ENCODE data around the gene SKI.

The SKI gene

DNA sequence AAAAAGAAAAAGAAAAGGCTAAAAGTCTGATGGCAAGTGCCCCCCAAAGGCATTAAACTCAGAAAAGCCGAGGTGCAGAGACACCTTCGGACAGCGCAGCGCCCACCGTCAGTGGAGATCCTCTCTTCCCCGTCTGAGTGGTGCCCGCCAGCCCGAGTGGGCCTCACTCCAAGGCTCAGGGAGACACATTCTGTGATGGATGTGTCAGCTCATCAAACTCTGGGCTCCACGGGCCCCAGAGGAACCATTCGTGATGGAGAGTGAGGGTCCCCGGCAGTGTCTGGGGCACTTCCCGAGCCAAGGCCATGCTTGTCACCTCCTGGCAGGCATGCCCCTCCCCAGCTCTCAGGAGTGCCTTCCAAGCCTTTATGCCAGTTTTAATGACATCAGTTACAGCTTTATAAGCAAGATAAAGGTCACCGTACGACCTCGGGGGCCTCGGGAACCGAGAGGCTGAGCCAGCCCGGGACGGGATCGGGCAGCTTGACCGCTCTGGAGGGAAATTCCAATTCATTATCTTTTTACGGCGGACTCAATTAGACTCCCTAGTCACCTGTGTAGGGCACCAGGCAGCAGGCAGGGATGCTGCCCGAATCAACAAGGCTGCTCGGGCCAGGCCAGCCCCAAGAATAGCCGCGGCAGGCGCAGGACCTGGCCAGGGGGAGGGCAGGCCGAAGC lies 113.7 kb downstream of the SKI start:
- Histone ChIP-seq H3K9ac (ENCODE audit: low read length) (no peak overlapping the region), H3F3A (ENCODE audit: insufficient read depth, low read length) (no peaks in the 10 kb centered on the region), H3K4me1 (ENCODE audit: insufficient read depth, low read length, severe bottlenecking) (no peaks in the 10 kb centered on the region), H2AFZ (ENCODE audit: low read length) (no peak overlapping the region), H3K9me2 (ENCODE audit: low read depth, low read length) (no peaks in the 10 kb centered on the region), H3K4me3 (ENCODE audit: low read depth, low read length, poor library complexity, severe bottlenecking) (no peak overlapping the region), H3K9me3 (ENCODE audit: low read length) (no peaks in the 10 kb centered on the region), H3K27ac (ENCODE audit: low read depth, low read length, poor library complexity, severe bottlenecking) (no peak overlapping the region), H3K79me2 (ENCODE audit: insufficient read depth, low read length) (no peaks in the 10 kb centered on the region), H4K20me1 (ENCODE audit: insufficient read depth, low read length) (no peaks in the 10 kb centered on the region), H3K27me3 (ENCODE audit: insufficient read depth, low read length) (no peaks in the 10 kb centered on the region), H3K36me3 (ENCODE audit: insufficient read depth, low read length) (no peaks in the 10 kb centered on the region), H3K4me2 (ENCODE audit: low read length) (no peak overlapping the region)
- TF ChIP-seq EZH2 (IDR thresholded peaks at IDR 0.05; ENCODE audit: borderline replicate concordance, low read length) = no peak
- TF ChIP-seq, protein P1, sequence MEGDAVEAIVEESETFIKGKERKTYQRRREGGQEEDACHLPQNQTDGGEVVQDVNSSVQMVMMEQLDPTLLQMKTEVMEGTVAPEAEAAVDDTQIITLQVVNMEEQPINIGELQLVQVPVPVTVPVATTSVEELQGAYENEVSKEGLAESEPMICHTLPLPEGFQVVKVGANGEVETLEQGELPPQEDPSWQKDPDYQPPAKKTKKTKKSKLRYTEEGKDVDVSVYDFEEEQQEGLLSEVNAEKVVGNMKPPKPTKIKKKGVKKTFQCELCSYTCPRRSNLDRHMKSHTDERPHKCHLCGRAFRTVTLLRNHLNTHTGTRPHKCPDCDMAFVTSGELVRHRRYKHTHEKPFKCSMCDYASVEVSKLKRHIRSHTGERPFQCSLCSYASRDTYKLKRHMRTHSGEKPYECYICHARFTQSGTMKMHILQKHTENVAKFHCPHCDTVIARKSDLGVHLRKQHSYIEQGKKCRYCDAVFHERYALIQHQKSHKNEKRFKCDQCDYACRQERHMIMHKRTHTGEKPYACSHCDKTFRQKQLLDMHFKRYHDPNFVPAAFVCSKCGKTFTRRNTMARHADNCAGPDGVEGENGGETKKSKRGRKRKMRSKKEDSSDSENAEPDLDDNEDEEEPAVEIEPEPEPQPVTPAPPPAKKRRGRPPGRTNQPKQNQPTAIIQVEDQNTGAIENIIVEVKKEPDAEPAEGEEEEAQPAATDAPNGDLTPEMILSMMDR (IDR thresholded peaks at IDR 0.05; ENCODE audit: low read length) = no peak

DNA sequence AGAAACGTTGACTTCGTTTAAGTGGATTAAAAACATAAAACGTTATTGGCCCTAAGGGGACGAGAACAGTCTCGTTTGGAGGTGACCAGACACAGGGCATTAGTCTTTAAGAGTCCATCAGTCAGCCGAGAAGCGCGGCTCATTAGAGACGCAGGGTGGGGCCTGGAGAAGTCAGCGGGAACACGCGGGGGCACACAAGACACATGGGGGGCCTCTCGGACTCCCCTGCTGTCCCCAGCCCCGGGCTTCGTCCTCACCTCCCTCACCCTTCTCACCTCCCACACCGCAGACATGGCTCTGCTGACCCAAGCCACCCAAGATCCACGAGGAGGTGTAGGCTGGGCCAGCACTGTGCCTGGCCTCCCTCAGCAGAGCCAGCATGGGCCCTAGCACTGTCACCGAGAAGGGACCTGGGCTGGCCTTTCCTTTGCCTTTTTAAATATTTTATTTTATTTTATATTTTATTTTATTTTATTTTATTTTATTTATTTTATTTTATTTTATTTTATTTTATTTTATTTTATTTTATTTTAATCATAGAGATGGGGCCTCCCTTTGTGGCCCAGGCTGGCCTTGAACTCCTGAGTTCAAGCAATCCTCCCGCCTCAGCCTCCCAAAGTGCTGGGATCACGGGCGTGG lies 114.4 kb downstream of the SKI start:
- TF ChIP-seq, protein P1 (IDR thresholded peaks at IDR 0.05; ENCODE audit: low read length) = no peak
- no peak for TF ChIP-seq EZH2 (IDR thresholded peaks at IDR 0.05; ENCODE audit: borderline replicate concordance, low read length)
- Histone ChIP-seq H3K9ac (ENCODE audit: low read length) (no peak overlapping the region), H4K20me1 (ENCODE audit: insufficient read depth, low read length) (no peaks in the 10 kb centered on the region), H2AFZ (ENCODE audit: low read length) (no peak overlapping the region), H3K9me3 (ENCODE audit: low read length) (no peaks in the 10 kb centered on the region), H3K79me2 (ENCODE audit: insufficient read depth, low read length) (no peaks in the 10 kb centered on the region), H3F3A (ENCODE audit: insufficient read depth, low read length) (no peaks in the 10 kb centered on the region), H3K4me2 (ENCODE audit: low read length) (no peak overlapping the region), H3K4me3 (ENCODE audit: low read depth, low read length, poor library complexity, severe bottlenecking) (no peak overlapping the region), H3K9me2 (ENCODE audit: low read depth, low read length) (no peaks in the 10 kb centered on the region), H3K27me3 (ENCODE audit: insufficient read depth, low read length) (no peaks in the 10 kb centered on the region), H3K27ac (ENCODE audit: low read depth, low read length, poor library complexity, severe bottlenecking) (no peak overlapping the region), H3K4me1 (ENCODE audit: insufficient read depth, low read length, severe bottlenecking) (no peaks in the 10 kb centered on the region), H3K36me3 (ENCODE audit: insufficient read depth, low read length) (no peaks in the 10 kb centered on the region)

DNA sequence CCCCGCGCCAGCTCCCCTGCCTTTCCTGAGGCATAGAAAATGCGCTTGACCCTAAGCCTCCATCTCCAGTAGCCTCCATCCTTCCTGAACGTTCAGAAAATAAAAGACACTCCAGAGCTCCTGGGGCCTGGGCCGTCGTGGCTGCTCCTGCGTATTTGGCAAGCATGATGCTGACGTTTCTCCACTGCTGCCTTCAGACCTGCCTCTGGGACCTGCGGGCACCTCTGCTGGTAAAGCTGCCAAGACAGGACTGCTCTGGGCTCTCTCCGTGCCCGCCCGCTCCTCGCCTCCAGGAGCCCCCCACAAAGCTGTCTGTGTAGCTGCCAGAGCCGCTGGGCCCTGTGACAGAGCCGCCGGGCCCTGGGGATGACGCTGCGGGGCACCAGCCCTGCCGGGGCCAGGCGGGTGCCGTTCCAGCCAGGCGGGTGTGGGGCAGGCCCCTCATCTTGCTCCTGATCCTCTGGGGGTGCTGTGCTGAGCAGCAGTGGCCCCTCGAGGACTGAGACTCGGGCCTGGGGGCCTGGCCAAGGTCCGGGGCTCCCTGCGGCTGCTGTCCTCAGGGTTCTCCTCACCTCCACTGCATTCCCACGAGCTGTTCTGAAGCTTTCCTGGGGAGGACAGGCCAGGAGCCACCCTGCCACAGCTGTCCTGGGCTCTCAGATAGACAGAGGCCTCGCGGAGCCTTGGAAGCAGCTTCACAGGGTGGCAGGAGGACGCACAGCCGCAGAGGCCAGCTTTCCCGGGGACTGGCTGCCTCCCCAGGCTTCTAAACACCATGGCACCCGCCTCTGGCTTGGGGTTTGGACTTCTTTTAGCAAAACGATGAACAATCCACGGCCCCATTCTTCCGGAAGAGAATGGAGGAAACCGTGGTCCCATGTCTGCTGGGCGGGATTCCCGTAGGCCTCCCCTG lies 115.2 kb downstream of the SKI start:
- H3K27ac ChIP-seq (ENCODE audit: low read depth, low read length, poor library complexity, severe bottlenecking) = no peak overlapping the region
- no peak for TF ChIP-seq EZH2 (IDR thresholded peaks at IDR 0.05; ENCODE audit: borderline replicate concordance, low read length)
- TF ChIP-seq, protein P1 (IDR thresholded peaks at IDR 0.05; ENCODE audit: low read length) = no peak
- H3K9me3 ChIP-seq (ENCODE audit: low read length) = no peaks in the 10 kb centered on the region
- H3K9ac ChIP-seq (ENCODE audit: low read length) = no peak overlapping the region
- no peak overlapping the region for H3K4me2 ChIP-seq (ENCODE audit: low read length)
- H3K4me3 ChIP-seq (ENCODE audit: low read depth, low read length, poor library complexity, severe bottlenecking) = no peak overlapping the region
- H3K27me3 ChIP-seq (ENCODE audit: insufficient read depth, low read length) = no peaks in the 10 kb centered on the region
- H3F3A ChIP-seq (ENCODE audit: insufficient read depth, low read length) = no peaks in the 10 kb centered on the region
- H3K79me2 ChIP-seq (ENCODE audit: insufficient read depth, low read length) = no peaks in the 10 kb centered on the region
- no peak overlapping the region for H2AFZ ChIP-seq (ENCODE audit: low read length)
- H4K20me1 ChIP-seq (ENCODE audit: insufficient read depth, low read length) = no peaks in the 10 kb centered on the region
- no peaks in the 10 kb centered on the region for H3K9me2 ChIP-seq (ENCODE audit: low read depth, low read length)
- no peaks in the 10 kb centered on the region for H3K36me3 ChIP-seq (ENCODE audit: insufficient read depth, low read length)
- H3K4me1 ChIP-seq (ENCODE audit: insufficient read depth, low read length, severe bottlenecking) = no peaks in the 10 kb centered on the region

Measured in OCI-LY1 (cell line).